ENCODE data around the gene AK9.
A peak's percentile ranks its signal among the peaks of the same experiment; 100 is the strongest.

The AK9 gene

GRCh38 chr6:109456710-109457561, 234.1 kb downstream of the AK9 start:
- no peak for DNase-seq (ENCODE audit: low read depth in 2 of 2)

GRCh38 chr6:109456111-109456583, 234.9 kb downstream of the AK9 start:
- no peak for DNase-seq (ENCODE audit: low read depth in 2 of 2)

GRCh38 chr6:109455437-109456110, 235.4 kb downstream of the AK9 start, which contains the start of gene MICAL1:
MICAL1 (minus strand) TSS chr6:109455772; CDS start chr6:109454196, 1,576 bp downstream.
- DNase-seq (ENCODE audit: low read depth in 2 of 2): peak in 1 of 2 experiments; percentile 46

GRCh38 chr6:109454496-109455436, 236.2 kb downstream of the AK9 start:
- DNase-seq (ENCODE audit: low read depth in 2 of 2): peak in 1 of 2 experiments; percentile 47

GRCh38 chr6:109453594-109454495, 237.2 kb downstream of the AK9 start:
- DNase-seq (ENCODE audit: low read depth in 2 of 2): no peak

- no peak for DNase-seq (ENCODE audit: low read depth in 2 of 2)
These were observed 237.8 kb downstream of the AK9 start for GRCh38 chr6:109453156-109453555.

GRCh38 chr6:109452181-109452580, 238.8 kb downstream of the AK9 start:
- no peak for DNase-seq (ENCODE audit: low read depth in 2 of 2)

GRCh38 chr6:109451376-109451775, 239.6 kb downstream of the AK9 start:
- no peak for DNase-seq (ENCODE audit: low read depth in 2 of 2)

GRCh38 chr6:109450801-109451200, 240.2 kb downstream of the AK9 start:
- DNase-seq (ENCODE audit: low read depth in 2 of 2): no peak

- no peak for DNase-seq (ENCODE audit: low read depth in 2 of 2)
These were observed 241.0 kb downstream of the AK9 start for GRCh38 chr6:109449795-109450673.

GRCh38 chr6:109449064-109449794, 241.8 kb downstream of the AK9 start:
- no peak for DNase-seq (ENCODE audit: low read depth in 2 of 2)

- DNase-seq (ENCODE audit: low read depth in 2 of 2): no peak
These were observed 242.4 kb downstream of the AK9 start for GRCh38 chr6:109448615-109449014.

- DNase-seq (ENCODE audit: low read depth in 2 of 2): no peak
These were observed 243.0 kb downstream of the AK9 start for GRCh38 chr6:109447878-109448555.

GRCh38 chr6:109447087-109447486, 243.9 kb downstream of the AK9 start:
- DNase-seq (ENCODE audit: low read depth in 2 of 2): no peak

GRCh38 chr6:109446541-109446940, 244.5 kb downstream of the AK9 start:
- DNase-seq (ENCODE audit: low read depth in 2 of 2): no peak

- DNase-seq (ENCODE audit: low read depth in 2 of 2): no peak
These were observed 244.9 kb downstream of the AK9 start for GRCh38 chr6:109446072-109446471.

GRCh38 chr6:109445382-109445781, 245.6 kb downstream of the AK9 start:
- no peak for DNase-seq (ENCODE audit: low read depth in 2 of 2)

GRCh38 chr6:109443425-109443950, 247.5 kb downstream of the AK9 start:
- DNase-seq (ENCODE audit: low read depth in 2 of 2): no peak

Measured in stimulated activated CD4-positive, alpha-beta T cell treated with anti-CD3 and anti-CD28 coated beads, Interleukin-12 subunit alpha, Interleukin-12 subunit beta, amount 100 ng/mL, for 24 hours (primary cell).